ENCODE results near the gene AFMID.

The AFMID gene

DNA sequence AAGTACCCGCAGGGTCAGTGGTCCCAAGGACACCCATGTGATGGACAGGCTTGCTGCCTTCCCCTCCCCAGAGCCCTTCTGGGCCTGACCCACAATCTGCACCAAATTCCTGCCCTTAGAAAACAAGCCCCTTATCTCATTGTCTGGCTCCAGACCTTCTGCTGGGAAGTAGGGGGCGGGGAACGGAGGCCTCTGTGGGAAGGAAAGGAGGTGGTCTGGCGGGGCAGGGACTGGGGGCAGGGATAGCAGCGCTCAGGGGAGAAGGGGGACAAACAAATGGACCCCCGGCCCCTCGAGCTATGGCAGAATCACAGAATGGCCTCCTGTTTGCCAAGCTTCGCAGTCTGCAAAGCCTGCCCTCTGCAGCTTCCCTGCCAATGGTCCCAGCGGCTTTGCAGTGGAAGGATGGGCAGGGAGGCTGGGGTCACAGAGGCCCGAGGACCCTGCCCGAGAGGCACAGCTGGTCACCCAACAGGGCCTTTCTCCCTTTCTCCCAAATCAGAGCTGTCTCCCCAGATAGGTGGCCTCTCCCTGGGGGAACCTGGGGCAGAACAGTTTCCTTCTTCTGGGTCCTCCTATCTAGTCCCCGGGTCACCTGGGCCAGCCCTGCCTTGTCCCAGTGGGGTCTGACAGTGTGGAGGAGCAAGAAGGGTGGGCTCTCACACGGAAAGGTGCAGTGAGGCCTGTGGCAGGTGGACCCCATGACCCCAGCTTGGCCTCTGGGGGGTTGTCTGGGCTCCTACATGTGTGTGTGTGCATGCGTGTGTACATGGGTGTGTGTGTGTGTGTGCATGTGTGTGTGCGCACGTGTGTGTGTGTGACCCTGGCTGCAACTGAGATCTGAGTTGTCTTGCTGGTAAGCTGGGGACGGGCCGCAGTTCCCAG, 69.8 kb downstream of the AFMID start:
- DNase-seq = no peak

Data from CD4-positive, alpha-beta T cell treated with Interleukin-1 beta for 1 hour (primary cell).